ENCODE data around the gene ISYNA1. TPM values are rescaled to one million over a fixed set of nuclear protein-coding genes. Genes with fewer than 3 reads are reported as not detected.

ISYNA1 gene
- total RNA-seq, 1 experiment from 2014 or later: 129 TPM

DNA sequence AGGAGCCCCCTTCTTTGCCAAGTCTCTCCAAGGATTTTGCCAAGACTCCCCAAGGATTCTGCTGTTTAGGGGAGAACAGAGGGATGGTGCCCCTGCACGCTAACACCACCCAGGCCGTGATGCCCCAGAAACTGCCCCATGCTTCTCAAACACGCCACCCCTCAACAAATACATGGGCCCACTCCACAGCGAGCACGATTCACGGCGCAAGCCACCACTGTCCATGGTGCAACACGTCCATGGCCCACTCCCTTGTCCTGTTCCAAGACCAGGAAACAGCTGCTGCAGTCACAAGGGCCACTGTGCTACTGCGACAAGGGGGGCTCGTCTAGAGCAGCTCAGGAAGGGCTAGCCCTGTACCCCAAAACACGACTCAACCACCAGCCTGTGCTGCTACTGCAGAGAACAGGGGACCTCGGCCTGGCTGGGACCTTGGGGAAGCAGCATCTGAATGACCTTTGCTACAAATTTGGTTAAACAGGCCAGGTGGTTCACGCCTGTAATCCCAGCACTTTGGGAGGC is 36.5 kb upstream of the ISYNA1 start:
- peaks cover 41% of the 10 kb centered on the region for H4K20me1 ChIP-seq (ENCODE audit: insufficient read depth)
- no peak for DNase-seq

DNA sequence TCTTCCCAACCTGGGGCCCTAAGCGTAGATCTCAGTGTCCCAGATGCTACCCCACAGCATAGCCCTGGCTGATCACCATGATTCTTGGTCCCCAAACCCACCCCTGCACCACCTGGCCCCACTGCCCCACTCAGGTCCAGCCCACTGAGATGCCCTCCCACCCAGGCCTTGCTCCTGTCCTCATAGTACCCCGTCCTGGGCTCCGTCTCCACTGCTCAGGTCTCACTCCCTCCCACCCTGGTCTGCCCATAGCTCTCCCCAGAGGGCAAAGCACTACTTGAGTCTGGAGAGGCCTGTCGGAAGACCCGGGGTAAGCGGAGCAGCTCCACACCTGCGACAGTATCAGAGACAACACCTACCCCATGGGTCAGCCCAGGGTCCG is 35.8 kb upstream of the ISYNA1 start:
- DNase-seq: no peak
- peaks cover 39% of the 10 kb centered on the region for H4K20me1 ChIP-seq (ENCODE audit: insufficient read depth)
- H3K4me3 ChIP-seq: no peak overlapping the region
- no peak overlapping the region for H3K27ac ChIP-seq
- peaks cover 9% of the 10 kb centered on the region for H3K4me1 ChIP-seq (replicated peaks; ENCODE audit: insufficient read depth)
- H3K4me2 ChIP-seq: no peak overlapping the region
- peaks cover 47% of the 10 kb centered on the region for H3K79me2 ChIP-seq (ENCODE audit: low read depth)
- intact Hi-C loops (cut with micrococcal nuclease; ENCODE audit: unreplicated experiment): loop anchor here (10.0 kb wide), 1 partner anchor 441 kb away; the partner anchor contains the start of genes COPE and DDX49
- H3K9me2 ChIP-seq (ENCODE audit: insufficient read depth): no peaks in the 10 kb centered on the region
- CTCF ChIA-PET: interaction anchor here (0.5 kb wide), 1 partner anchor 83 kb away, joined by 4 read pairs; no protein-coding TSS in a partner anchor
- H3F3A ChIP-seq (ENCODE audit: insufficient read depth, low read depth): peaks cover 31% of the 10 kb centered on the region
- TF ChIP-seq EZH2 (IDR thresholded peaks at IDR 0.05; ENCODE audit: low read depth): no peak
- TF ChIP-seq, protein P1, sequence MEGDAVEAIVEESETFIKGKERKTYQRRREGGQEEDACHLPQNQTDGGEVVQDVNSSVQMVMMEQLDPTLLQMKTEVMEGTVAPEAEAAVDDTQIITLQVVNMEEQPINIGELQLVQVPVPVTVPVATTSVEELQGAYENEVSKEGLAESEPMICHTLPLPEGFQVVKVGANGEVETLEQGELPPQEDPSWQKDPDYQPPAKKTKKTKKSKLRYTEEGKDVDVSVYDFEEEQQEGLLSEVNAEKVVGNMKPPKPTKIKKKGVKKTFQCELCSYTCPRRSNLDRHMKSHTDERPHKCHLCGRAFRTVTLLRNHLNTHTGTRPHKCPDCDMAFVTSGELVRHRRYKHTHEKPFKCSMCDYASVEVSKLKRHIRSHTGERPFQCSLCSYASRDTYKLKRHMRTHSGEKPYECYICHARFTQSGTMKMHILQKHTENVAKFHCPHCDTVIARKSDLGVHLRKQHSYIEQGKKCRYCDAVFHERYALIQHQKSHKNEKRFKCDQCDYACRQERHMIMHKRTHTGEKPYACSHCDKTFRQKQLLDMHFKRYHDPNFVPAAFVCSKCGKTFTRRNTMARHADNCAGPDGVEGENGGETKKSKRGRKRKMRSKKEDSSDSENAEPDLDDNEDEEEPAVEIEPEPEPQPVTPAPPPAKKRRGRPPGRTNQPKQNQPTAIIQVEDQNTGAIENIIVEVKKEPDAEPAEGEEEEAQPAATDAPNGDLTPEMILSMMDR (conservative IDR thresholded peaks at IDR 0.05): no peak
- POLR2A ChIA-PET (ENCODE audit: unreplicated experiment): no interaction called here
- H3K9me3 ChIP-seq (ENCODE audit: insufficient read depth, low read depth): no peaks in the 10 kb centered on the region
- no peaks in the 10 kb centered on the region for H3K36me3 ChIP-seq (ENCODE audit: low read depth)
- H3K27me3 ChIP-seq (ENCODE audit: insufficient read depth, low read depth): no peaks in the 10 kb centered on the region
- H2AFZ ChIP-seq: no peak overlapping the region
- no TSS peak for BruUV-seq (replicated peaks)

More for the DNA sequence above, 36.5 kb upstream of the ISYNA1 start:
- ChIA-PET POLR2A (ENCODE audit: unreplicated experiment) (interaction anchor here (0.6 kb wide), 1 partner anchor 46 kb away, joined by 3 read pairs; no protein-coding TSS in a partner anchor), CTCF (no interaction called here)
- Histone ChIP-seq H3K9me2 (ENCODE audit: insufficient read depth) (no peaks in the 10 kb centered on the region), H3K36me3 (ENCODE audit: low read depth) (no peaks in the 10 kb centered on the region), H3K4me3 (no peak overlapping the region), H3K79me2 (ENCODE audit: low read depth) (peaks cover 54% of the 10 kb centered on the region), H2AFZ (no peak overlapping the region), H3K4me2 (no peak overlapping the region), H3F3A (ENCODE audit: insufficient read depth, low read depth) (peaks cover 29% of the 10 kb centered on the region), H3K9me3 (ENCODE audit: insufficient read depth, low read depth) (no peaks in the 10 kb centered on the region), H3K27ac (no peak overlapping the region), H3K4me1 (replicated peaks; ENCODE audit: insufficient read depth) (peaks cover 12% of the 10 kb centered on the region), H3K27me3 (ENCODE audit: insufficient read depth, low read depth) (no peaks in the 10 kb centered on the region)
- TF ChIP-seq, protein P1 (conservative IDR thresholded peaks at IDR 0.05): no peak
- TF ChIP-seq EZH2 (IDR thresholded peaks at IDR 0.05; ENCODE audit: low read depth): no peak
- intact Hi-C loops (cut with micrococcal nuclease; ENCODE audit: unreplicated experiment): loop anchor here (10.0 kb wide), 1 partner anchor 440 kb away; the partner anchor contains the start of genes COPE and DDX49
- no TSS peak for BruUV-seq (replicated peaks)

DNA sequence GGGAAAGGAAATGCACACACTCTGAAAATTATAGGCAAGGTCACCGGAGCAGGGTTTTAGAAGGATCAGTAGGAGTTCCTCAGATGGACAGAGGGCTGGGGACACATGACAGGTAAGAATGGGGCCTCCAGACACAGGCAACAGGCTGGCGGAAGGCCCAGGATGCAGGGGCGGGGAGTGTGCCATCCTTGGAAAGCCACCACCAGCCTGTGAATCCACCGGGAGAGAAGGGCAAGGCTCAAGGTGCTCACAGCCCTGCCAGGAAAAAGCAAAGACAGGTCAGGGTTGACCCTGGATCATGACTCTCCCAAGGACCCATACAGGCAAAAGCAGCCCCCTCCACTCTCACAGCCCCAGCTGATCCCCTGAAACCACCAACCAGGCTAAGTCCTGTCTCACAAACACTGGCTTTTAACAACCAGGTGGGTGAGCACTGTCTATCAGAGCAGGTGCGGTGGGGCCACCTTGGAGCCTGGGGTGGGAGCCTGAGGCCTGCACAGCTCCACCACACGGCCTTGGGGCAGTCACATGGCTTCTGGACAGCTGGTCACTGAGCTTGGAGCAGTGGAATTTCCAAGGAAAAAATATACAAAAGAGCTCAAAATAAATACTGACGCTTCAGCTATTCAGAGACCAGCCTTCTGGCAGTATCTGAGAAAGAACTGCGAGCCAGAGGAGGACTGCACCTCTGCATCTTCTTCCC is 35.2 kb upstream of the ISYNA1 start:
- Histone ChIP-seq H3K4me2 (no peak overlapping the region), H3K36me3 (ENCODE audit: low read depth) (no peaks in the 10 kb centered on the region), H4K20me1 (ENCODE audit: insufficient read depth) (peaks cover 39% of the 10 kb centered on the region), H3K27ac (no peak overlapping the region), H3K4me3 (no peak overlapping the region), H3K4me1 (replicated peaks; ENCODE audit: insufficient read depth) (peaks cover 5% of the 10 kb centered on the region; the same call in 1 of the 2 replicates), H3K9me2 (ENCODE audit: insufficient read depth) (no peaks in the 10 kb centered on the region), H3K27me3 (ENCODE audit: insufficient read depth, low read depth) (no peaks in the 10 kb centered on the region), H3K79me2 (ENCODE audit: low read depth) (peaks cover 42% of the 10 kb centered on the region), H2AFZ (no peak overlapping the region), H3F3A (ENCODE audit: insufficient read depth, low read depth) (peaks cover 32% of the 10 kb centered on the region), H3K9me3 (ENCODE audit: insufficient read depth, low read depth) (no peaks in the 10 kb centered on the region)
- intact Hi-C loops (cut with micrococcal nuclease; ENCODE audit: unreplicated experiment): loop anchor here (10.0 kb wide), 1 partner anchor 442 kb away; the partner anchor contains the start of genes COPE and DDX49
- POLR2A ChIA-PET (ENCODE audit: unreplicated experiment): no interaction called here
- no TSS peak for BruUV-seq (replicated peaks)
- CTCF ChIA-PET: interaction anchor here (0.5 kb wide), 1 partner anchor 84 kb away, joined by 4 read pairs; no protein-coding TSS in a partner anchor
- DNase-seq: no peak
- no peak for TF ChIP-seq EZH2 (IDR thresholded peaks at IDR 0.05; ENCODE audit: low read depth)
- TF ChIP-seq, protein P1 (conservative IDR thresholded peaks at IDR 0.05): no peak
